Endothelial cell (in vitro differentiated cells): ENCODE measurements around the gene PIAS2. TPM values are rescaled to one million over a fixed set of nuclear protein-coding genes. Genes with fewer than 3 reads are reported as not detected.
"Not testable (repeated sequence)": the region's sequence is repeated elsewhere in the genome, so short reads cannot be mapped to it uniquely, and the experiment has no call there.

Experiments
- DNase-seq: peaks from one replicate; pipeline ENCODE4 v3.0.0; 2021; ENCODE audit warnings: low spot score
- H3K27ac Mint-ChIP-seq: one replicate; pipeline ENCODE4 v1.8.0; 2021; ENCODE audit warnings: mixed read lengths, inconsistent platforms; ENCODE audit not compliant: unreplicated experiment
- H3K27me3 Mint-ChIP-seq: one replicate; pipeline ENCODE4 v1.8.0; 2021; ENCODE audit warnings: mild to moderate bottlenecking, moderate library complexity, mixed read lengths, inconsistent platforms; ENCODE audit not compliant: unreplicated experiment
- H3K36me3 Mint-ChIP-seq: one replicate; pipeline ENCODE4 v1.8.0; 2021; ENCODE audit warnings: mild to moderate bottlenecking, low read depth, mixed read lengths, inconsistent platforms; ENCODE audit not compliant: unreplicated experiment
- H3K4me1 Mint-ChIP-seq: one replicate; pipeline ENCODE4 v1.8.0; 2021; ENCODE audit warnings: mild to moderate bottlenecking, mixed read lengths, inconsistent platforms; ENCODE audit not compliant: unreplicated experiment
- H3K4me3 Mint-ChIP-seq: one replicate; pipeline ENCODE4 v1.8.0; 2021; ENCODE audit warnings: mild to moderate bottlenecking, mixed read lengths, inconsistent platforms; ENCODE audit not compliant: unreplicated experiment
- H3K9me3 Mint-ChIP-seq: one replicate; pipeline ENCODE4 v1.8.0; 2021; ENCODE audit warnings: mixed read lengths, inconsistent platforms; ENCODE audit not compliant: unreplicated experiment
- CTCF ChIP-seq: fragments of 200-600 bp; sonication (generic); IDR thresholded peaks from one replicate; pipeline ENCODE4 v1.5.0; 2021; ENCODE audit warnings: antibody characterized with exemption; ENCODE audit not compliant: unreplicated experiment
- long read RNA-seq: library from polyadenylated mRNA; unstranded; transcript quantifications from one replicate; pipeline ENCODE4 v2.0.0, GENCODE V29; 2020; ENCODE audit not compliant: unreplicated experiment
- total RNA-seq: library from RNA; stranded (reverse); fragmentation: NEBNext Ultra II Directional; extraction: Animal tissue kit (Norgen Biotek cat#: 25700); gene quantifications from one replicate; pipeline ENCODE4 v1.2.1, GENCODE V29; 2021; ENCODE audit not compliant: unreplicated experiment

PIAS2 gene
- 47.5 TPM for total RNA-seq
- long read RNA-seq, full-length matches to known transcripts = 9 of 15 reads
- long read RNA-seq, partial matches to known transcripts = 0 of 15 reads
- long read RNA-seq, other reads (novel, unspliced or antisense) = 6 of 15 reads

DNA sequence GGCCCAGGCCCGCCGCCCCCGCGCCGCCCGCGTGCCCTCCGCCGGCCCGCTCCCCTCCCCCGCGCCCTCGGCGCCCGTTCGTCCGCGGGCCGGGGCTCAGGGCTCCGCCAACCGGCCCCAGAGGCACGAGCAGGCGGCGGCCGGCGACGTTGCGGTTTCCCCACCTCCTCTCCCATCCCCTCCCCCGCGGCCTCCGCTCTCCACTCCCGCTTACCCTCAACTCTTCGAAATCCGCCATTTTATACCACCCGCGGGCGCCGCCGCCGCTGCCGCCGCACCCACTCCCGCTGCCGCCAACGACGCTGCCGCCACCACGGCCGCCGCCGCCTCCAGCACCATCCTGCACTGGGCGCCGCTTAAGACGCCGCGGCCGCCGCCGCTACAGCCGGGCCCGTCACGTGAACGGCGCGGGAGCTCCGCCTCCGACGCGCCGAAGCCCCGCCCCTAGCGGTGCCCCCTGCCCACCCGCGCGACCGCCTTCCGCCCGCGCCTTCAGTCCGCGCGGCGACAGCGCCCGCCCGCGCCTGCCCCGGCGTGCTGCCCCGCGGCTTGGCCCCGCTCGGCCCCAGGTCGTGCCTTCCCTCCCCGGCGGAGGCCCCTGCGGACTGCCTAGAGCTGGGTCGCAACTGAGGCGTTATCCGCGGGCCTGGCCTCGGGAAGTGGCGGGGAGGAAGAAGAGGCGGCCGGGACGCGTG, at the start of gene PIAS2, which contains the start of gene KATNAL2:
Gene PIAS2, minus strand, starts transcription at position 400 of the 695 bp plus-strand sequence. Its CDS starts 162 bp downstream, at position 238.
Gene KATNAL2, plus strand, starts transcription at position 495 of the 695 bp plus-strand sequence. CDS start 29,271 bp downstream, outside the sequence.
- Mint-ChIP-seq H3K4me3 (peak within 1 kb of the TSS; percentile 95), H3K4me1 (peaks cover 49% of the 10 kb centered on the region), H3K36me3 (peaks cover 8% of the 10 kb centered on the region), H3K9me3 (no peaks in the 10 kb centered on the region), H3K27ac (peak within 1 kb of the TSS; percentile 98), H3K27me3 (peaks cover 6% of the 10 kb centered on the region)
- peak; percentile 82 for DNase-seq
- no peak for TF ChIP-seq CTCF

GRCh38 chr18:46966266-46966665, 49.0 kb upstream of the PIAS2 start:
- H3K9me3 Mint-ChIP-seq, H3K27ac Mint-ChIP-seq, H3K4me3 Mint-ChIP-seq, H3K27me3 Mint-ChIP-seq, H3K36me3 Mint-ChIP-seq, DNase-seq, H3K4me1 Mint-ChIP-seq: not testable (repeated sequence)

DNA sequence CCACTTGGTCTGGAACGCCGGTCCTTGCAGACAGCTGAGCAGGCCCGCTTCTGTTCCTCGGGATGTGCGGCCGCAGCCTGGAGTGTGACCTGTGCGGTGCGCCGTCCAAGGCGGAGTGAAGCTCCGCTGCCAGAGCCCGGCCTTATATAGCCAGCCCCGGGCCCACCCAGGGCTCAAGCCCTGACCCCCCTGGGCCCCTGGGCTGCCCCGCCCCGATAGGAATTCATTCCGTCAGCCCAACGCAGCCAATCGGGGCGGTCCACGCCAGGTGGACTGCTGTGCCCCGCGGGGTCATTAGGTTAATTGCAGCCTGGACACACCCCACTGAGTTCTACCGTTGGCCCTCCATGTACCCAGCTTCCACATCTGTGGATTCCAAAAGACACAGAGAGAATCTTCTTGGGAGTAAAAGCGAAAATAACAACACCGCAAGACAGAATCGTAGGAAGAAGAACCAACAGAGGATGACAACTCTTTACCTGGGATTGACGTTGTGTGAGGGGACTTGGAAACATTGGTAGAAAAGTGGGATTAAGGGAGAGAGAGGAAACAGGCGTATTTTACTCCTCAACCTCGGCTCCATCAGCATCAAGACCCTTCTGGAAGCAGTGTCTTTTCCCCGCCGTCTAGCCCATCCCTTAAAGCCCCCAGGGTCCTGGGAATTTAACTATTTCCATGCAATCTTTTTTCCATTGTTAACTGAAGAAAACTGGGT, 47.4 kb upstream of the PIAS2 start:
- H3K9me3 Mint-ChIP-seq, DNase-seq, H3K4me1 Mint-ChIP-seq, H3K27ac Mint-ChIP-seq, H3K4me3 Mint-ChIP-seq, H3K27me3 Mint-ChIP-seq: not testable (repeated sequence)
- H3K36me3 Mint-ChIP-seq = peaks cover 16% of the 10 kb centered on the region

DNA sequence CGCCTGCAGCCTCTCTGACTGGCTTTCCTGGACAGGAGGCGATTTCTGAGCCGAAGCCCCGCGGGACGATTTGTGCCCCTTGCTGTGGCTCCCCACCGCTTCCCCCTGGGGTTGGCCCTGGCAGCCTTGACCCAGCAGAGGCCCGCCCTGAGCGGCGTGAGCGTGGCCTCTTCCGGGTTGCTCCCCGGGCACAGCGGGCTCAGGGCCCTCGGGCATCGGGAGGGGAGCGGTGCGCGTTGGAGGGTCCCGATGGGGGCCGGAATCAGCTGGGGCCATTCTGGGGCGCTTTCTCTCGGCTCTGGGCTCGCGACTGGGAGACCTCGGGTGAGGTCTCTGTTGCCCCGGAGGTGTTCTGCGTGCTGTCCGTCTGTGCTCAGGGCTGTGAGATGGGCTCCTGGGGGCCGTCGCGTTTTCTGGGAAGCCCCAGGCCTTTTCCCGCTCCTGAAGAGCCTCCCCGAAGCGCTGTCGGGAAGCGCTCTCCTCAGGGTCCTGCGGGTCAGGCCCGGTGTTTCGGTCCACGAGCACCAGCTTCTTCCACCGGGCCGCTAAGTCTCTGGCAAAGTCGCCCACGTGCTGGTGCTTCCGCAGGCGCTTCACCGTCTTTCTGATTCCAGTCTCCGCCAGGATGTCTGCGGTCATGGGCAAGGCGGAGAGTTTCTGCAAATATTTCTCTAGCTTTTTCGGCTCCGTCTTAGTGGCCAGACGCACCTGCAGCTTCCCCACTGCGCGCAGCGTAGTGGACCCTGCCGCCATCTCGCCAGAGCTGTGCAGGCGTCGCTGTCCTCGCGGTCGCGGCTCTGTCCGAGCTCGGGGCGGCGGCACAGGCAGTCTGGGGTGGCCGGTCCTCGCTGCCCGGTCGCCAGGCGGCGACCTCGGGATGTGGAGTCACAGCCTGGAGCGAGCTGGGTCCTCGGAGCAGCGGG, 46.6 kb upstream of the PIAS2 start:
- not testable (repeated sequence) for H3K27ac Mint-ChIP-seq, H3K27me3 Mint-ChIP-seq, H3K4me1 Mint-ChIP-seq, H3K4me3 Mint-ChIP-seq, DNase-seq, H3K9me3 Mint-ChIP-seq
- H3K36me3 Mint-ChIP-seq = peaks cover 16% of the 10 kb centered on the region

DNA sequence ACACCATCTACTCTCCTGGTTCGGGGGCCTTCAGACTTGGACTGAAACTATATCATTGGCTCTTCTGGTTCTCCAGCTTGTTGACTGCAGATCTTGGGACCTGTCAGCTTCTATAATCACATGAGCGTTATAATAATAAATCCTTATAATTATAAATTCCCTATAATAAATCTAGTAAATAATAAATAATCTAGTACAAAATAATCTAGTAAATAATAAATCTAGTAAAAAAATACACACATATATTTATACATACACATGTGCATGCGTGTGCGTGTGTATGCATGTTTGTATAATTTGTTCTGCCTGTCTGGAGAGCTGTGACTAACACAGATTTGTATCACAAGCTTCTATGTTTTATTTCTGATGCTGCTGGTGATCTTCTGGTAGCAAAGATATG, 40.9 kb upstream of the PIAS2 start:
- TF ChIP-seq CTCF = no peak
- Mint-ChIP-seq H3K36me3 (peaks cover 14% of the 10 kb centered on the region), H3K4me3 (no peak overlapping the region), H3K27me3 (no peaks in the 10 kb centered on the region), H3K9me3 (no peaks in the 10 kb centered on the region), H3K27ac (no peak overlapping the region), H3K4me1 (no peaks in the 10 kb centered on the region)
- no peak for DNase-seq

DNA sequence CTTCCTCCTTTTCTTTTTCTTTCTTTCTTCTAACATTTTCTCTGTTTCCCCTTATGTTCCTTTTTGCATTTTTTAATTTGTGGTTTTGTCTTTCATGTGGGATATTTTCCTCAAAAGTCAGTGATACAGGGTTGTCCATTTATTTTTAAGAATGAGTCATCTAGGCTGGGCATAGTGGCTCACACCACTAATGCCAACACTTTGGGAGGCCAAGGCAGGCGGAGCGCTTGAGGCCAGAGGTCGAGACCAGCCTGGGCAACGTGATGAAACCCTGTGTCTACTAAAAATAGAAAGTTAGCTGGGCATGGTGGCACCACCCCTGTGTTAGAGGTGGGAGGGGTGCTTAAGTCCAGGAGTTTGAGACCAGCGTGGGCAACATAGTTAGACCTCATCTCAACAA, 35.9 kb upstream of the PIAS2 start:
- H3K27ac Mint-ChIP-seq = no peak overlapping the region
- H3K9me3 Mint-ChIP-seq = no peaks in the 10 kb centered on the region
- DNase-seq = no peak
- H3K27me3 Mint-ChIP-seq = no peaks in the 10 kb centered on the region
- H3K4me1 Mint-ChIP-seq = peaks cover 2% of the 10 kb centered on the region
- H3K36me3 Mint-ChIP-seq = peaks cover 4% of the 10 kb centered on the region
- no peak for TF ChIP-seq CTCF
- H3K4me3 Mint-ChIP-seq = peak overlapping the region; percentile 17
